Ascending aorta (tissue), 2 donors: ENCODE data around the gene SMIM3. TPM values are rescaled to one million over a fixed set of nuclear protein-coding genes. Genes with fewer than 3 reads are reported as not detected.

Source experiments
- DNase-seq, 2 donors: peaks; one replicate each; pipeline ENCODE4 v3.0.0-alpha.2; 2019; ENCODE audit warnings: low spot score in 2 of 2
- H3K27ac ChIP-seq, 2 donors: fragments of 200-600 bp; sonication (generic); one replicate each; pipeline ENCODE4 v1.5.1; 2016 to 2017; ENCODE audit warnings: mild to moderate bottlenecking in 1 of 2
- H3K27me3 ChIP-seq: fragments of 200-600 bp; sonication (generic); one replicate; pipeline ENCODE4 v1.5.1; 2017
- H3K36me3 ChIP-seq, 2 donors: fragments of 200-600 bp; sonication (generic); one replicate each; pipeline ENCODE4 v1.5.1; 2016
- H3K4me1 ChIP-seq, 2 donors: fragments of 200-600 bp; sonication (generic); one replicate each; pipeline ENCODE4 v1.5.1; 2016 to 2017; ENCODE audit warnings: mild to moderate bottlenecking in 1 of 2
- H3K4me3 ChIP-seq, 2 donors: fragments of 200-600 bp; sonication (generic); one replicate each; pipeline ENCODE4 v1.5.1; 2016 to 2017; ENCODE audit warnings: mild to moderate bottlenecking in 1 of 2
- H3K9me3 ChIP-seq, 2 donors: fragments of 200-600 bp; sonication (generic); one replicate each; pipeline ENCODE4 v1.5.1; 2016
- CTCF ChIP-seq, 3 experiments: fragments of 200-600 bp in 2 of 3; fragments of 450-650 bp in 1 of 3; sonication (generic) in 2 of 3; IDR thresholded peaks; one replicate each; pipeline ENCODE4 v1.5.1; 2016 to 2019; ENCODE audit warnings: antibody characterized with exemption in 3 of 3, mild to moderate bottlenecking in 1 of 3, moderate library complexity in 1 of 3
- intact Hi-C: fragments of 100-400 bp; cut with DNase I; formaldehyde crosslinking; loops from one replicate; pipeline ENCODE4 v1.15.1; 2023
- total RNA-seq: library from RNA; depleted of rRNA; stranded (reverse); fragments of >200 nt; gene quantifications from one replicate; pipeline ENCODE4 v1.1.0, GENCODE V29; 2016

The SMIM3 gene
- total RNA-seq, 1 donor from 2014 or later = 52.4 TPM

- H3K36me3 ChIP-seq = no peaks in the 10 kb centered on the region
- TF ChIP-seq CTCF (IDR thresholded peaks at IDR 0.05) = no peak
- intact Hi-C loops = loop anchor here (5.0 to 10.0 kb wide), 4 partner anchors 239 to 891 kb away; partner anchors contain the start of genes GPX3 and PDGFRB
- H3K4me3 ChIP-seq = peak overlapping the region; percentile 23 to 88
- H3K27me3 ChIP-seq = no peaks in the 10 kb centered on the region
- H3K27ac ChIP-seq = peak overlapping the region; percentile 97
- DNase-seq = peak; percentile 27 to 85
- peaks cover 26 to 65% of the 10 kb centered on the region in 2 donors for H3K4me1 ChIP-seq
- H3K9me3 ChIP-seq = no peaks in the 10 kb centered on the region
These were observed 4.9 kb downstream of the SMIM3 start for GRCh38 chr5:150783422-150783928.

- Histone ChIP-seq H3K27me3 (no peaks in the 10 kb centered on the region), H3K27ac (peak overlapping the region; percentile 97), H3K4me3 (no peak overlapping the region), H3K4me1 (peaks cover 18 to 68% of the 10 kb centered on the region in 2 donors), H3K9me3 (no peaks in the 10 kb centered on the region), H3K36me3 (no peaks in the 10 kb centered on the region)
- TF ChIP-seq CTCF (IDR thresholded peaks at IDR 0.05) = no peak
- intact Hi-C loops = loop anchor here (10.0 kb wide), 3 partner anchors 301 to 889 kb away; partner anchors contain the start of gene PDGFRB
- DNase-seq = no peak
These were observed 7.4 kb downstream of the SMIM3 start for GRCh38 chr5:150785950-150786349.

GRCh38 chr5:150786876-150787275, 8.3 kb downstream of the SMIM3 start:
- no peak for TF ChIP-seq CTCF (IDR thresholded peaks at IDR 0.05)
- Histone ChIP-seq H3K4me1 (peaks cover 18 to 68% of the 10 kb centered on the region in 2 donors), H3K27me3 (no peaks in the 10 kb centered on the region), H3K27ac (peak overlapping the region; percentile 97), H3K36me3 (no peaks in the 10 kb centered on the region), H3K4me3 (no peak overlapping the region), H3K9me3 (no peaks in the 10 kb centered on the region)
- intact Hi-C loops = loop anchor here (10.0 kb wide), 3 partner anchors 302 to 888 kb away; partner anchors contain the start of gene PDGFRB
- DNase-seq = no peak

- Histone ChIP-seq H3K27me3 (no peaks in the 10 kb centered on the region), H3K4me3 (no peak overlapping the region), H3K9me3 (no peaks in the 10 kb centered on the region), H3K4me1 (peaks cover 11 to 62% of the 10 kb centered on the region in 2 donors), H3K36me3 (no peaks in the 10 kb centered on the region), H3K27ac (peak overlapping the region; percentile 23 to 97)
- no peak for TF ChIP-seq CTCF (IDR thresholded peaks at IDR 0.05)
- DNase-seq = no peak
- intact Hi-C loops = loop anchor here (10.0 kb wide), 3 partner anchors 303 to 887 kb away; partner anchors contain the start of gene PDGFRB
These were observed 9.1 kb downstream of the SMIM3 start for GRCh38 chr5:150787656-150788055.

- Histone ChIP-seq H3K27ac (peak overlapping the region; percentile 21 to 97), H3K4me1 (peaks cover 3 to 52% of the 10 kb centered on the region in 2 donors), H3K9me3 (no peaks in the 10 kb centered on the region), H3K4me3 (no peak overlapping the region), H3K27me3 (no peaks in the 10 kb centered on the region), H3K36me3 (no peaks in the 10 kb centered on the region)
- no peak for DNase-seq
- no peak for TF ChIP-seq CTCF (IDR thresholded peaks at IDR 0.05)
- intact Hi-C loops = loop anchor here (10.0 kb wide), 3 partner anchors 304 to 886 kb away; partner anchors contain the start of gene PDGFRB
These were observed 10.4 kb downstream of the SMIM3 start for GRCh38 chr5:150788977-150789376.
